Fibroblast of villous mesenchyme (primary cell): ENCODE results near the gene NPM3. TPM values are rescaled to one million over a fixed set of nuclear protein-coding genes. Genes with fewer than 3 reads are reported as not detected.

ENCODE experiments used
- DNase-seq: peaks from one replicate; pipeline ENCODE4 v3.0.0-alpha.2; 2010; ENCODE audit warnings: low read depth
- H3K4me3 ChIP-seq: 2 replicates; pipeline ENCODE4 v1.5.1; 2011; ENCODE audit warnings: low read depth, mild to moderate bottlenecking, low read length
- total RNA-seq: library from RNA; depleted of rRNA; stranded (reverse); fragments of >200 nt; gene quantifications from 2 replicates; pipeline ENCODE4 v1.2.3, GENCODE V29; 2012
- TF ChIP-seq, protein P1 (sequence below): IDR thresholded peaks from 2 replicates; pipeline ENCODE4 v1.5.1; 2012; ENCODE audit warnings: low read depth, mild to moderate bottlenecking, low read length; ENCODE audit not compliant: insufficient read depth

NPM3 gene
- total RNA-seq, 1 donor, result 63.5 TPM

DNA sequence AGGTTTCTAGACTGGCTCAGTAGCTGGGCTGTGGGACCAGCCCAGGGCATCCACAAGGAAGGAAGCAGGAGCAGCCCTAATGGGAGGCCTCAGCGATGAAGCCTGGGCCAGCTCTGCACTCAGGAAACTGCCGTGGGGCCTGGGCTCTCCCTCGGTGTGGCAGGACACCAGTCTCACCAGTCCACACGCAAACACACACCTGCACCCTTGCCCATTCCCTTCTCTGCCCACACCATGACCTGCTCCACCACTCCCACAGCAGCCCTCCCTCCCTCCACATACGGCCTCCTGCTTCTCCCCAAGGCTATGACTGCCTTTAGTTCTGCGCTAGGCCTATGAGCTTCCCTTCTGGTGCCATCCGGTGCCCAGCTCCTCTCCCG lies 14.5 kb downstream of the NPM3 start:
- no peak overlapping the region for H3K4me3 ChIP-seq
- TF ChIP-seq, protein P1, sequence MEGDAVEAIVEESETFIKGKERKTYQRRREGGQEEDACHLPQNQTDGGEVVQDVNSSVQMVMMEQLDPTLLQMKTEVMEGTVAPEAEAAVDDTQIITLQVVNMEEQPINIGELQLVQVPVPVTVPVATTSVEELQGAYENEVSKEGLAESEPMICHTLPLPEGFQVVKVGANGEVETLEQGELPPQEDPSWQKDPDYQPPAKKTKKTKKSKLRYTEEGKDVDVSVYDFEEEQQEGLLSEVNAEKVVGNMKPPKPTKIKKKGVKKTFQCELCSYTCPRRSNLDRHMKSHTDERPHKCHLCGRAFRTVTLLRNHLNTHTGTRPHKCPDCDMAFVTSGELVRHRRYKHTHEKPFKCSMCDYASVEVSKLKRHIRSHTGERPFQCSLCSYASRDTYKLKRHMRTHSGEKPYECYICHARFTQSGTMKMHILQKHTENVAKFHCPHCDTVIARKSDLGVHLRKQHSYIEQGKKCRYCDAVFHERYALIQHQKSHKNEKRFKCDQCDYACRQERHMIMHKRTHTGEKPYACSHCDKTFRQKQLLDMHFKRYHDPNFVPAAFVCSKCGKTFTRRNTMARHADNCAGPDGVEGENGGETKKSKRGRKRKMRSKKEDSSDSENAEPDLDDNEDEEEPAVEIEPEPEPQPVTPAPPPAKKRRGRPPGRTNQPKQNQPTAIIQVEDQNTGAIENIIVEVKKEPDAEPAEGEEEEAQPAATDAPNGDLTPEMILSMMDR, result no peak
- DNase-seq, result no peak

DNA sequence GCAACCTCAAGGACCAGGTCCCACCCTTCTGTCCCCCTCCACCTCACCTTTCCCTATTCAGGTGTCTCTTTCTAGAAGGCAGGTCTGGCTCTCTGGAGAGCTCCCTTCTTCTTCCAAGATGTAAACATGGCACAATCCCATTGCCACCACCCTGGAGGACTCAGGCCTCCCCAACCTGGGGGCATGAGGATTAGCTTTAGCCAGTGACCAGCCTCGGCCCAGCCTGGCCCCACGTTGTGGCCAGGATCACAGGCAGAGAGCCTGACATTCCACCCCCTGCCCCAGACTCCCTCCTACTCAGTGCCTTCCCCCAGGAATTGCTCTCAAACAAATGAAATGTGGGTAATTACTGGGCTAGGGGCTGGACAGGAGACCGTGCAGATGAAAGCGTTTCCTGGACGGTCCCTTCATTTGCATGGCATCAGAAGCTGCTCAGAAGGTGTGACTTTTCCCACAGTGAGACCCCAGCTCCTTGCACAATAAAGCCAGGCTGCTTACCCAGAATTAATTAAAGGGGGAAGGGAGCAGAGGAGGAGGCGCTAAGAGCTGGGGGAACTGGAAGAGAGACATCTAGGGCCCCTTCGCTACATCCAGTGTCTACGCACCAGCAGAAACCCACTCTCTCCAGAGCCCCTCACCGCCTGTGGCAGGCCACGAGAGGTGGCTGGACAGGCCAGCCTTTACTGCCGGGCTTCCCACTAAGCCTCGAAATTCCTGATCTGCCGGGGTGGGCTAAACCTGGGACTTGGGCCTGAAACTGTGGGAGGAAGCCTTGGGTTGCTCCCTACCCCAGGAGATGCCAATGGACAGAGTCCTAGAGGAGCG lies 15.1 kb downstream of the NPM3 start:
- H3K4me3 ChIP-seq, result no peak overlapping the region
- no peak for DNase-seq
- TF ChIP-seq, protein P1, result no peak

DNA sequence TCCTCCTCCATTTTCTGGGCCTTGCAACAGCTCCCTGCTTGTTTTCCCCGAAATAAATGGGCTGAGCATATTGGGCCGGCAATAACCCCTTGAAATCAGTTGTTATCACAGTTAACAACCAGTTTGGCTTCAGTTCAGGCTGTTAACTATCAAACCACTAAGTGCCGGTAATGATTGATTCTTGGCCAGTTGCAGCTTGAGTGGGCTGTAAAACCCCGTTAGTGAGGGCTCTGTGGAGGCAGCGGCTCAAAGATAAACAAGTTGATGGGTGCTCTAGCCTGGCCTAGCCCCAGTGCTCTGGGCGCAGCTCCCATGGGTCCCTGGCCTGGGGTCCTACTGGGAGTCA lies 15.7 kb downstream of the NPM3 start:
- TF ChIP-seq, protein P1, result no peak
- no peak overlapping the region for H3K4me3 ChIP-seq
- DNase-seq, result no peak

DNA sequence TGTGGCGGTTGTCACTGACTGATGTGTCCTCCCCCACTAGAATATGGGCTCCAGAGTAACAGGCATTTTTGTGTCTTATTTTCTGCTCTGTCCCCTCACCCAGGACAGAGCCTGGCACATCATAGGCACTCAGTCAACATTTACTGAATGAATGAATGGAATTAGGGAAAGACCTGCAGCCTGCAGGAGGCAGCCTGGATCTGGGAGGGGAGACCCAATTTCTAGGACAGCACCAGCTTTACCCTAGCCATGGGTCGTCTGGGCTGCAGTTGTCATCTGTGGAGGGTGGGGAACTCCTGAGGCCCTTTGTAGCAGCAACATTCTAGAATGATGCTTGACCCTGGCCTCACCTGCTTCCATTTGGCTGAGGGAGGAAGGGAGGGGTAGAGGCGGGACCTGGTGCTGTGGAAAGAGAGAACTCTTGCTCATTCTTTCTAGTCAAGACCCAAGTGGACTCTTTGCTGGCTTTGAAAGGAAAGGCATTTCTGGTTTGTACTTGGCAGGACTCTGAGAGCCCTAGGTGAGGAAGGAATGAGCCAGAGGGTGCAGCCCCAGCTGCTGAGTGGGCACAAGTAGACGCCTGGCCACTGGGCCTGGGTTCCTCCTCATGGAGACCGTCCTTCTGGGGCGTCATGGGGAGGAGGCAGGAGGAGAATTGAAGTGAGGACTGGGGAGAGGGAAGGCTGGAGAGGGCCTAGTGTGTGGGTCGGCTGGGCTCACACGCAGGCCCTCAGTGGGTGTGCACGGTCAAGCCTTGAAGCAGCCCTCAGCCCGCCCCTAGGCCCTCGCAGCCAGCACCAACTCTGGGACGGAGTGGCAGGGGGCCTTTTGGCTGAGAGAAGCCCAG lies 16.3 kb downstream of the NPM3 start:
- H3K4me3 ChIP-seq, result no peak overlapping the region
- DNase-seq, result no peak
- TF ChIP-seq, protein P1, result no peak

DNA sequence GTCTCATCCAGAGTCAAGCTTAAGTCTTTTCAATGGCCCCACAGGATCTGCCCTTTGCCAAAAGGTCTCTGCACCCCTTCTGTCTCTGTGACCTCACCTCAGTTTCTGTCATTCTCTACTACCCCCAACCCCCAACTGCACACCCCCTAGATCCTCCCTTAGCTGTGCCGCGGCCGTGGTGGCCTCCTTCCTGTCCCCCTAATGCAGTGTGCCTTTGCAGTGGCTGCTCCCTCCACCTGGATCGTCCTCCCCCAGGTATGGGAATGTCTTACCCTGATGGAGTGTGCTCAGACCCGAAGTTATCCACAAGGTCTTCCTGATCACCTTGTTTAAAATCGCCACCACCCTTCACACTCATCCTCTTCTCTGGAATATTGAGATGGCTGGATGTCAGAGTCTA lies 16.9 kb downstream of the NPM3 start:
- no peak overlapping the region for H3K4me3 ChIP-seq
- DNase-seq, result no peak
- TF ChIP-seq, protein P1, result no peak

DNA sequence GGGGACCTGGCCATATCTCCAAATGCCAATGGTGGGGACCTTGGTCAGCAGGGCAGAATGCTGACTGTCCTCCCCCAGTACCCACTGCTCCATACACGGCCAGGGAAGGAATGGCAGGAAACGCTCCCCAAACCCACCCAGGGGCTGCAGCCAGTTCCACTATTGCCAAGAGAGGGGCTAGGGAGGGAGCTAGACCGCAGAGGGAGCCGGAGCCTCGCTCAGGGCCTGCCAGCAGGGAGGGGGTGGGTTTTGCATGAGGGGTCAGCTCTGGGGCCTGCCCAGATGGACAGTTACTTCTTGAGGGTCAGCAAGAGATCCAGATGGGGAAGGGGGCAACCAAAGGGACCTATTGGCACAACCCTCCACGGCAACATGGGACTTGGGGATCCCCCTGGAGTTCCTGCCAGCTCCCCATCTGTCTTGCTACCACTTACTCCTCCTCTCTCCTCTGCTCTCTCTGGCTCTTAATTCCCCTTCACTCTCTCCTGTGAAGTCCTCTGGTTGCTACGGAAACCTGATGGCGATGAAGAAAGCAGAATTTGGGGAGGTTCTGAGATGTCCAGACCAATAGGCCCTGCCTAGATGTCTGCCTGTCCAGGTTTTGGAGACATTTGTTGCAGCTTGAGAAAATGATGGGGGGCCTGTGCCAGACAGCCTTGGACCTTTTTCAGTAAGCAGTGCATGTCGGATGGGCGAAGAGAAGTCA lies 20.0 kb downstream of the NPM3 start:
- H3K4me3 ChIP-seq, result no peak overlapping the region
- no peak for DNase-seq
- TF ChIP-seq, protein P1, result no peak
